PFSK-1 (cell line): ENCODE measurements around the gene BNC2.

Experiments used
- FOXP2 ChIP-seq: optimal IDR thresholded peaks from 2 replicates; pipeline ENCODE3; 2011; ENCODE audit warnings: borderline replicate concordance, control low read depth, inconsistent platforms; ENCODE audit not compliant: insufficient read depth; ENCODE audit errors: extremely low read length, extremely low read depth
- POLR2AphosphoS5 ChIP-seq: IDR thresholded peaks from 2 replicates; pipeline ENCODE4 v1.6.1; 2012; ENCODE audit warnings: low read depth, mild to moderate bottlenecking, control low read depth, low read length, moderate library complexity
- SIN3A ChIP-seq: IDR thresholded peaks from 2 replicates; pipeline ENCODE4 v1.6.1; 2012; ENCODE audit warnings: mild to moderate bottlenecking, low read length, moderate library complexity, borderline replicate concordance; ENCODE audit not compliant: insufficient read depth
- TAF1 ChIP-seq: IDR thresholded peaks from 2 replicates; pipeline ENCODE4 v1.6.1; 2012; ENCODE audit warnings: low read length, control low read depth, borderline replicate concordance; ENCODE audit not compliant: insufficient read depth
- TF ChIP-seq, protein P1 (sequence below), 2 experiments: IDR thresholded peaks; 2 replicates each; pipeline versions ENCODE4 v1.6.1 to v1.8.0; 2011 to 2012; ENCODE audit warnings: low read depth in 2 of 2, low read length in 2 of 2, control low read depth in 1 of 2, inconsistent platforms in 1 of 2, mild to moderate bottlenecking in 1 of 2, moderate library complexity in 1 of 2; ENCODE audit not compliant: insufficient read depth in 1 of 2

Gene BNC2

DNA sequence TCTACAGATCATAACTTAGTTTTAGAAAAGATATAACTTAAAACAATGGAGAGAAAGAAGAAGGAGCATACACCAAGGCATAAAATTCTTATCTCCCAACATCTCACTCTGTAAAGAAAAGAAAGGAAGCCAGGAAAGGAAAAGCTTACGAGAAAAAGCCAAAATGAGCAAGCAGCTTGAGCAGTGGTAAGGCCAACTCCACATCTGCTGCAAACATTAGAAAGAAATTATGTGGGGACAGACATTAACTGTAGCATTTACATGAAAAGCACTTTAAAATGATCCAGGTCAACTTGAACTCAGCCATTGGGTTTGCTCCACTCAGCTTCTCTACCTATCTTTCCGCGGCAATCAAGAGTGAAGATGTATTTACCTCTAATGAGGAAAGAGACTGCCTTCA, 176.9 kb downstream of the BNC2 start:
- TF ChIP-seq FOXP2 = no peak
- no peak for TF ChIP-seq POLR2AphosphoS5
- TF ChIP-seq, protein P1, sequence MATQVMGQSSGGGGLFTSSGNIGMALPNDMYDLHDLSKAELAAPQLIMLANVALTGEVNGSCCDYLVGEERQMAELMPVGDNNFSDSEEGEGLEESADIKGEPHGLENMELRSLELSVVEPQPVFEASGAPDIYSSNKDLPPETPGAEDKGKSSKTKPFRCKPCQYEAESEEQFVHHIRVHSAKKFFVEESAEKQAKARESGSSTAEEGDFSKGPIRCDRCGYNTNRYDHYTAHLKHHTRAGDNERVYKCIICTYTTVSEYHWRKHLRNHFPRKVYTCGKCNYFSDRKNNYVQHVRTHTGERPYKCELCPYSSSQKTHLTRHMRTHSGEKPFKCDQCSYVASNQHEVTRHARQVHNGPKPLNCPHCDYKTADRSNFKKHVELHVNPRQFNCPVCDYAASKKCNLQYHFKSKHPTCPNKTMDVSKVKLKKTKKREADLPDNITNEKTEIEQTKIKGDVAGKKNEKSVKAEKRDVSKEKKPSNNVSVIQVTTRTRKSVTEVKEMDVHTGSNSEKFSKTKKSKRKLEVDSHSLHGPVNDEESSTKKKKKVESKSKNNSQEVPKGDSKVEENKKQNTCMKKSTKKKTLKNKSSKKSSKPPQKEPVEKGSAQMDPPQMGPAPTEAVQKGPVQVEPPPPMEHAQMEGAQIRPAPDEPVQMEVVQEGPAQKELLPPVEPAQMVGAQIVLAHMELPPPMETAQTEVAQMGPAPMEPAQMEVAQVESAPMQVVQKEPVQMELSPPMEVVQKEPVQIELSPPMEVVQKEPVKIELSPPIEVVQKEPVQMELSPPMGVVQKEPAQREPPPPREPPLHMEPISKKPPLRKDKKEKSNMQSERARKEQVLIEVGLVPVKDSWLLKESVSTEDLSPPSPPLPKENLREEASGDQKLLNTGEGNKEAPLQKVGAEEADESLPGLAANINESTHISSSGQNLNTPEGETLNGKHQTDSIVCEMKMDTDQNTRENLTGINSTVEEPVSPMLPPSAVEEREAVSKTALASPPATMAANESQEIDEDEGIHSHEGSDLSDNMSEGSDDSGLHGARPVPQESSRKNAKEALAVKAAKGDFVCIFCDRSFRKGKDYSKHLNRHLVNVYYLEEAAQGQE (IDR thresholded peaks at IDR 0.05; ENCODE audit: insufficient read depth in 1 of 2, low read depth in 2 of 2, low read length in 2 of 2) = no peak
- no peak for TF ChIP-seq SIN3A
- TF ChIP-seq TAF1 = no peak

DNA sequence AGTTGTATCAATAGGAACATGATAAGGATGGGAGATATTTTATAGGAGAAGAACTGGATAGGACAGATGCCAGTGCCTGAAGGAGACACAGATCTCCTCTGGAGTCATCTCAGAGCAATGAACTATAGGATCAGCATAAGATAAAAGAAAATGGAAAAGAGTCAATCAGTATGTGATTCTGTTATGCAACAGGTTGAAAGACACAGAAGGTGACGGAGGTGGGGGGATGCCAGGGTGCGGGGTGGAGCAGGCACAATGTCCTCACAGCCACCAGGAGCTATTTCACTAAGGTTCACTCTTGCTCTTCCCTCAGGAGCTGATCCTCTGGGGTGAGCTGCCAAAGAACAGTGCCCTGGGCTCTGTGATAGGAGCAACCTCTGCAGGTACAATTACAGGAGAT, 179.8 kb downstream of the BNC2 start:
- TF ChIP-seq, protein P1 (IDR thresholded peaks at IDR 0.05; ENCODE audit: insufficient read depth in 1 of 2, low read depth in 2 of 2, low read length in 2 of 2) = no peak
- TF ChIP-seq TAF1 = no peak
- no peak for TF ChIP-seq FOXP2
- no peak for TF ChIP-seq SIN3A
- no peak for TF ChIP-seq POLR2AphosphoS5

DNA sequence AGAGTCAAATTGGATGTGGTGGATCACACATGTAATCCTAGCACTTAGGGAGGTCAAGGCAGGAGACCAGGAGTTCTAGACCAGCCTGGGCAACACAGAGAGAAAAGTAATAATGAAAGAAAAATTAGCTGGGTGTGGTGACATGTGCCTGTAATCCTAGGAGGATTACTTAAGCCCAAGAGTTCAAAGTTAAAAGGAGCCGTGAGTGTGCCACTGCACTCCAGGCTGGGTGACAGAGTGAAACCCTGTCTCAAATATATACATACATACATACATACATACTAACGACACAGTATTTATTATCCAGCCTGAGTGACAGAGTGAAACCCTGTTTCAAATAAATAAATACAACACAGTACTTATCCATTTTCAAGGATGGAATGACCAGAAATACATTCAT, 180.3 kb downstream of the BNC2 start:
- TF ChIP-seq, protein P1 (IDR thresholded peaks at IDR 0.05; ENCODE audit: insufficient read depth in 1 of 2, low read depth in 2 of 2, low read length in 2 of 2) = no peak
- TF ChIP-seq SIN3A = no peak
- no peak for TF ChIP-seq FOXP2
- TF ChIP-seq TAF1 = no peak
- TF ChIP-seq POLR2AphosphoS5 = no peak

DNA sequence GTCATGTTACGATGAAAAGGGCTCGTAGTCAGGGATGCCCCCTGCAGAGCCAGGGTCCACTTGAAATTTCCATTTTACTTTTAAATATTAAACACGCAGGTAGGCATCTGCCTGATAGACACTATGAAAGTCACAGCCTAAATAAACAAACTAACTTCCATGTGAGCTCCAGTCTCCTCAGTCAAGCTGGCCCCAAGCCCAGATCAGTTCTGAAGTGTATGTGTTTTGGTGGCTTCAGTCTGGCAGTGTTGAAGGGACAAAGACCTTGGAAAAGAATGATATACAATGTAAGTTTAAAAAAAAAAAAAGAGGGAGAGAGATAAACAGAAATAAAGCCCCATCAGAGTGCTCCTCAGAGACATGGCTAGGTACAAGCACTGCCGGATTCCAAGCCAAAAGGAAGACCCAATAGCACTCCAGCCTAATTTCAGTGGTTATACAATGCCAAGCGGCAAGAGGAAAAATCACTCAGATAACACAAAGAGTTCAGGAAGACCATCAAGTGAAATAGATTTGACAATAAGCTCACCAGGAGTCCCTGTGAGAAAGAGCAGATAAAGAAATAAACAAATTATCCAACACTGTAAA, 181.0 kb downstream of the BNC2 start:
- no peak for TF ChIP-seq TAF1
- TF ChIP-seq, protein P1 (IDR thresholded peaks at IDR 0.05; ENCODE audit: insufficient read depth in 1 of 2, low read depth in 2 of 2, low read length in 2 of 2) = no peak
- no peak for TF ChIP-seq POLR2AphosphoS5
- TF ChIP-seq SIN3A = no peak
- no peak for TF ChIP-seq FOXP2

DNA sequence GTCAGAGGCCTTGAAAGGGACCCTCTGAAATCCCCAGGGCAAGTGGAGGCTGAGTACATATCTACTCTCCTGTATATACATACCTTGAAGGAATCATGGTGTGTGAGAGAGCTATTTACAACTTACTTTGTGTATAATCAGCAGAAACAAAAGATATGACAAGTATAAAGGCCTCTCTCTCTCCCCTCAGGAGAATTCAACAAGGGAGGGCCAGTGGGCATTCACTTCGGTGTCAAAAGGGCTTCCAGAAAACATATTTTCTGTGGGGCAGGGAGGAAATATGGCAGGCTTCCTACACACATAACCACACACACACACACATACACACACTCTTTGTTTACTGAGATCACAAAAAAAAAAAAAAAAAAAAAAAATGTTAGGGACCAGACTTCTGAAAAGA, 181.7 kb downstream of the BNC2 start:
- no peak for TF ChIP-seq FOXP2
- TF ChIP-seq, protein P1 (IDR thresholded peaks at IDR 0.05; ENCODE audit: insufficient read depth in 1 of 2, low read depth in 2 of 2, low read length in 2 of 2) = no peak
- no peak for TF ChIP-seq POLR2AphosphoS5
- no peak for TF ChIP-seq TAF1
- no peak for TF ChIP-seq SIN3A
